Ovary (tissue), 9 donors: Measurements from ENCODE around the gene TNIK. TPM values are rescaled to one million over a fixed set of nuclear protein-coding genes. Genes with fewer than 3 reads are reported as not detected.

Experiments
- DNase-seq, 5 donors: peaks; one replicate each; pipeline ENCODE4 v3.0.0-alpha.2; 2019 to 2020
- H3K27ac ChIP-seq, 2 donors: fragments of 200-600 bp; one replicate each; pipeline versions ENCODE4 v1.5.1 to v1.8.0; 2019 to 2022
- H3K27me3 ChIP-seq: fragments of 200-600 bp; one replicate; pipeline ENCODE4 v1.8.0; 2022
- H3K36me3 ChIP-seq: fragments of 200-600 bp; sonication (generic); one replicate; pipeline ENCODE4 v1.5.1; 2019
- H3K4me1 ChIP-seq: one replicate; pipeline ENCODE4 v1.8.1; 2013; ENCODE audit warnings: mild to moderate bottlenecking, moderate library complexity; ENCODE audit not compliant: insufficient read depth
- H3K4me3 ChIP-seq: fragments of 200-600 bp; sonication (generic); one replicate; pipeline ENCODE4 v1.5.1; 2017
- H3K9me3 ChIP-seq, 2 donors: fragments of 200-600 bp in 1 of 2; sonication (generic) in 1 of 2; one replicate each; pipeline versions ENCODE4 v1.5.1 to v1.8.1; 2013 to 2019; ENCODE audit warnings: mild to moderate bottlenecking in 1 of 2, moderate library complexity in 1 of 2
- EP300 ChIP-seq: sonication (generic); formaldehyde crosslinking; IDR thresholded peaks from one replicate; pipeline ENCODE4 v1.6.1; 2017; ENCODE audit warnings: antibody characterized with exemption
- POLR2A ChIP-seq: fragments of 450-650 bp; IDR thresholded peaks from one replicate; pipeline ENCODE4 v1.6.1; 2017; ENCODE audit warnings: antibody characterized with exemption, mild to moderate bottlenecking, moderate library complexity
- WGBS, 3 donors: extraction: QIAGEN DNeasy Blood & Tissue Kit in 1 of 3; methylation state at CpG; one replicate each; pipeline versions ENCODE4 v1.1.5 to v1.1.7; 2013 to 2017; 5-methylcytosine and 5-hydroxymethylcytosine counted together
- intact Hi-C, 4 donors: fragments of 100-400 bp; cut with DNase I; formaldehyde crosslinking; loops; one replicate each; pipeline versions ENCODE4 v1.11.0 to v1.15.1; 2022 to 2023
- polyA plus RNA-seq, 2 donors: library from polyadenylated mRNA; stranded (reverse); fragments of 200-250 nt in 1 of 2; fragments of 350-450 nt in 1 of 2; fragmentation: Illumina TruSeq in 1 of 2; extraction: RNeasy Lipid Tissue Mini Kit (QIAGEN cat#74804) in 1 of 2; gene quantifications; one replicate each; pipeline ENCODE4 v1.2.3, GENCODE V29; 2013 to 2014
- total RNA-seq, 7 donors: library from RNA; depleted of rRNA in 2 of 7; stranded (reverse); fragments of >200 nt in 2 of 7; fragmentation: NEBNext Ultra II Directional in 3 of 7; extraction: Animal tissue kit (Norgen Biotek cat#: 25700) in 3 of 7; gene quantifications; one replicate each; pipeline versions ENCODE4 v1.1.0 to v1.2.4, GENCODE V29; 2016 to 2023
- TF ChIP-seq, protein P1 (sequence below), 3 donors: fragments of 450-650 bp in 2 of 3; fragments of 200-600 bp in 1 of 3; IDR thresholded peaks; one replicate each; pipeline versions ENCODE4 v1.5.1 to v1.8.0; 2016 to 2022; ENCODE audit warnings: antibody characterized with exemption in 3 of 3, mild to moderate bottlenecking in 1 of 3
- donor health status: DM: no; HTN: no; CAD: no; lungs with moderate emphysema.
- donor health status: DM: no; HTN: no; CAD: no.
- donor health status: Bipolar disorder and iron deficiency.
- donor health status: DM: yes; HTN: yes; CAD: no.
- donor health status: DM: no; HTN: no; CAD: no.
- donor health status: DM: yes; HTN: yes; CAD: no.

Gene TNIK
- total and polyA plus RNA-seq, 9 donors: 1.1 to 9.5 (median 4.5) TPM

- no peak for DNase-seq
- H3K36me3 ChIP-seq: no peaks in the 10 kb centered on the region
- no peaks in the 10 kb centered on the region for H3K27me3 ChIP-seq
- no peaks in the 10 kb centered on the region for H3K9me3 ChIP-seq
- intact Hi-C loops: no loop called here
- 32 to 43% (median 41%) methylated on average over 3 of the region's 3 CpGs for WGBS, 3 donors
- H3K4me3 ChIP-seq: no peak overlapping the region
- H3K27ac ChIP-seq: no peak overlapping the region
- TF ChIP-seq, protein P1, sequence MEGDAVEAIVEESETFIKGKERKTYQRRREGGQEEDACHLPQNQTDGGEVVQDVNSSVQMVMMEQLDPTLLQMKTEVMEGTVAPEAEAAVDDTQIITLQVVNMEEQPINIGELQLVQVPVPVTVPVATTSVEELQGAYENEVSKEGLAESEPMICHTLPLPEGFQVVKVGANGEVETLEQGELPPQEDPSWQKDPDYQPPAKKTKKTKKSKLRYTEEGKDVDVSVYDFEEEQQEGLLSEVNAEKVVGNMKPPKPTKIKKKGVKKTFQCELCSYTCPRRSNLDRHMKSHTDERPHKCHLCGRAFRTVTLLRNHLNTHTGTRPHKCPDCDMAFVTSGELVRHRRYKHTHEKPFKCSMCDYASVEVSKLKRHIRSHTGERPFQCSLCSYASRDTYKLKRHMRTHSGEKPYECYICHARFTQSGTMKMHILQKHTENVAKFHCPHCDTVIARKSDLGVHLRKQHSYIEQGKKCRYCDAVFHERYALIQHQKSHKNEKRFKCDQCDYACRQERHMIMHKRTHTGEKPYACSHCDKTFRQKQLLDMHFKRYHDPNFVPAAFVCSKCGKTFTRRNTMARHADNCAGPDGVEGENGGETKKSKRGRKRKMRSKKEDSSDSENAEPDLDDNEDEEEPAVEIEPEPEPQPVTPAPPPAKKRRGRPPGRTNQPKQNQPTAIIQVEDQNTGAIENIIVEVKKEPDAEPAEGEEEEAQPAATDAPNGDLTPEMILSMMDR (IDR thresholded peaks at IDR 0.05): no peak
- TF ChIP-seq POLR2A (no peak), EP300 (no peak)
- no peaks in the 10 kb centered on the region for H3K4me1 ChIP-seq
These were observed 79.3 kb downstream of the TNIK start for GRCh38 chr3:171380711-171381425.

GRCh38 chr3:171379961-171380483, 80.2 kb downstream of the TNIK start:
- no peaks in the 10 kb centered on the region for H3K27me3 ChIP-seq
- H3K36me3 ChIP-seq: no peaks in the 10 kb centered on the region
- intact Hi-C loops: no loop called here
- H3K9me3 ChIP-seq: no peaks in the 10 kb centered on the region
- TF ChIP-seq EP300 (no peak), POLR2A (no peak)
- TF ChIP-seq, protein P1 (IDR thresholded peaks at IDR 0.05): no peak
- no peak overlapping the region for H3K27ac ChIP-seq
- no peak overlapping the region for H3K4me3 ChIP-seq
- no peaks in the 10 kb centered on the region for H3K4me1 ChIP-seq
- WGBS, 3 donors: 67 to 81% (median 76%) methylated on average over 8 of the region's 8 CpGs
- DNase-seq: no peak

DNA sequence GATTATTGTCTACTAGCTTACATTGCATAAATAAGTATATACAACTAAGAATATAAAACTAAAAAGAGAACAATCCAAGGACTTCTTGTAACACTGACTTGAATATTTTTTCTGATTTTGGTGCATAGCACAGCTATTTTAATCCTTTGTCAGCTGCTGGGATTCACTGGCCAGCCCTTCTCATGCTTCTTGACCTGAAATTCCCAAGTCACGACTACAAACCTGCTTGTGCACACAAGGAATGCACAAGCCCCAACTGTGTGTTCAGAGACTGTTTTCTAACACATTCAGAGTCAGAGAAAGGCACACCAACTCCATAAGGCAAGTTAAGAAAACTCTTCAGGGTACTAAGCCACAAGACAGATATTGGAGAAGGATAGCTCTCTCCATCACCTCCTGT, 80.9 kb downstream of the TNIK start:
- no peak for DNase-seq
- no peaks in the 10 kb centered on the region for H3K4me1 ChIP-seq
- H3K4me3 ChIP-seq: no peak overlapping the region
- WGBS, 3 donors: 4 to 15% (median 13%) methylated on average over 1 of the region's 1 CpG
- intact Hi-C loops: no loop called here
- no peaks in the 10 kb centered on the region for H3K9me3 ChIP-seq
- H3K27ac ChIP-seq: no peak overlapping the region
- no peaks in the 10 kb centered on the region for H3K36me3 ChIP-seq
- TF ChIP-seq EP300 (no peak), POLR2A (no peak)
- TF ChIP-seq, protein P1 (IDR thresholded peaks at IDR 0.05): no peak
- no peaks in the 10 kb centered on the region for H3K27me3 ChIP-seq

DNA sequence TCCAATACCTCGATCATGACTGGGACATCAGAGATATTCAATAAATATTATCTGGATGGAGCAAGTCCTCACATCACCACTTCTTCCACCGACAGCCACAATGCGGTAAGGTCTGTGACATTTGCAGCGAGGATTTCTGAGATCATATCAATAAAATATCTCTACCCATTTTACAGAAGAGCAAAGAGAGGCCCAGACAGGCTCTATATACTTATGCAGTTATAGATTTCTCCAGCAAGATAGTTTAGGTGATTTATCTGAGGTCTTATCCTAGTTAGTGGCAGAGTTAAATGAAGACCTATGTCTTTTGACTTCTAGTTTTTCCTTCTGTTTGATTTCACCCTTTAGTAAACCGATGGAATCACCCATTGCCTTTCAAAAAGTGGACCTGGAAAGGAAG, 81.6 kb downstream of the TNIK start:
- Histone ChIP-seq H3K9me3 (no peaks in the 10 kb centered on the region), H3K27ac (no peak overlapping the region), H3K36me3 (no peaks in the 10 kb centered on the region), H3K27me3 (no peaks in the 10 kb centered on the region), H3K4me1 (no peaks in the 10 kb centered on the region), H3K4me3 (no peak overlapping the region)
- intact Hi-C loops: no loop called here
- no peak for TF ChIP-seq EP300
- TF ChIP-seq POLR2A: no peak
- TF ChIP-seq, protein P1 (IDR thresholded peaks at IDR 0.05): no peak
- no peak for DNase-seq
- WGBS, 3 donors: 95 to 98% (median 98%) methylated on average over 5 of the region's 5 CpGs
